Stomach (tissue), 9 donors: ENCODE data around the gene PJA2. TPM values are rescaled to one million over a fixed set of nuclear protein-coding genes. Genes with fewer than 3 reads are reported as not detected.

Source experiments
- DNase-seq, 2 donors: peaks; one replicate each; pipeline versions ENCODE4 v3.0.0 to v3.0.0-alpha.2; 2013 to 2019
- H3K27ac ChIP-seq, 5 donors: fragments of 200-600 bp in 4 of 5; sonication (generic) in 4 of 5; one replicate each; pipeline ENCODE4 v1.5.1; 2013 to 2019; ENCODE audit warnings: mild to moderate bottlenecking in 1 of 5, moderate library complexity in 1 of 5
- H3K27me3 ChIP-seq, 3 donors: fragments of 200-600 bp; sonication (generic); one replicate each; pipeline ENCODE4 v1.5.1; 2017 to 2019; ENCODE audit warnings: mixed run types in 1 of 3
- H3K36me3 ChIP-seq, 4 donors: fragments of 200-600 bp; sonication (generic); 1 replicate in 3 of 4; 2 replicates in 1 of 4; pipeline ENCODE4 v1.5.1; 2016 to 2019
- H3K4me1 ChIP-seq, 4 donors: fragments of 200-600 bp; sonication (generic); one replicate each; pipeline ENCODE4 v1.5.1; 2016 to 2019
- H3K4me3 ChIP-seq, 4 donors: fragments of 200-600 bp; sonication (generic) in 3 of 4; one replicate each; pipeline ENCODE4 v1.5.1; 2016 to 2019; ENCODE audit warnings: mild to moderate bottlenecking in 1 of 4
- H3K9me3 ChIP-seq, 4 donors: fragments of 200-600 bp; sonication (generic); one replicate each; pipeline ENCODE4 v1.5.1; 2016 to 2019
- CTCF ChIP-seq, 7 experiments: fragments of 450-650 bp in 4 of 7; fragments of 200-600 bp in 3 of 7; sonication (generic) in 3 of 7; IDR thresholded peaks; one replicate each; pipeline ENCODE4 v1.5.1; 2016 to 2019; ENCODE audit warnings: antibody characterized with exemption in 7 of 7, control low read depth in 2 of 7, mild to moderate bottlenecking in 1 of 7
- EP300 ChIP-seq: sonication (generic); formaldehyde crosslinking; IDR thresholded peaks from one replicate; pipeline ENCODE4 v1.6.1; 2017; ENCODE audit warnings: antibody characterized with exemption
- POLR2A ChIP-seq, 4 donors: fragments of 450-650 bp; IDR thresholded peaks; one replicate each; pipeline ENCODE4 v1.6.1; 2016; ENCODE audit warnings: antibody characterized with exemption in 4 of 4, control low read depth in 2 of 4, mild to moderate bottlenecking in 1 of 4, moderate library complexity in 1 of 4
- POLR2AphosphoS5 ChIP-seq, 3 donors: sonication (generic); formaldehyde crosslinking; IDR thresholded peaks; one replicate each; pipeline ENCODE4 v1.6.1; 2016; ENCODE audit warnings: antibody characterized with exemption in 3 of 3
- WGBS, 5 donors: extraction: QIAGEN DNeasy Blood & Tissue Kit in 3 of 5; methylation state at CpG; one replicate each; pipeline versions ENCODE4 v1.1.5 to v1.1.7; 2013 to 2018; 5-methylcytosine and 5-hydroxymethylcytosine counted together
- intact Hi-C: fragments of 100-400 bp; cut with DNase I; formaldehyde crosslinking; loops from one replicate; pipeline ENCODE4 v1.15.1; 2023; ENCODE audit warnings: low total_unique reads
- polyA plus RNA-seq, 3 donors: library from polyadenylated mRNA; stranded (reverse); fragments of 200-250 nt; gene quantifications; one replicate each; pipeline ENCODE4 v1.2.3, GENCODE V29; 2013
- total RNA-seq, 5 donors: library from RNA; depleted of rRNA; stranded (reverse); fragments of >200 nt; gene quantifications; one replicate each; pipeline versions ENCODE4 v1.1.0 to v1.2.3, GENCODE V29; 2014 to 2016
- donor health status: healthy with polysubstance abuse.
- donor health status: Bipolar disorder and iron deficiency.
- donor health status: healthy.

Gene PJA2
- total and polyA plus RNA-seq, 8 donors = 19.9 to 161 (median 34.6) TPM

- Histone ChIP-seq H3K9me3 (no peaks in the 10 kb centered on the region), H3K4me1 (no peaks in the 10 kb centered on the region), H3K27ac (no peak overlapping the region), H3K36me3 (no peaks in the 10 kb centered on the region), H3K27me3 (no peaks in the 10 kb centered on the region), H3K4me3 (no peak overlapping the region)
- TF ChIP-seq CTCF (IDR thresholded peaks at IDR 0.05) = no peak
- TF ChIP-seq EP300 = no peak
- TF ChIP-seq POLR2AphosphoS5 (IDR thresholded peaks at IDR 0.05) = no peak
- TF ChIP-seq POLR2A (IDR thresholded peaks at IDR 0.05) = no peak
- intact Hi-C loops = no loop called here
- WGBS, 5 donors = 79 to 88% (median 83%) methylated on average over 4 of the region's 4 CpGs
- DNase-seq = no peak
Measured at GRCh38 chr5:109316634-109317033, 93.1 kb downstream of the PJA2 start.

GRCh38 chr5:109315245-109315644 lies 94.5 kb downstream of the PJA2 start:
- TF ChIP-seq EP300 = no peak
- TF ChIP-seq CTCF (IDR thresholded peaks at IDR 0.05) = no peak
- TF ChIP-seq POLR2AphosphoS5 (IDR thresholded peaks at IDR 0.05) = no peak
- TF ChIP-seq POLR2A (IDR thresholded peaks at IDR 0.05) = no peak
- H3K4me1 ChIP-seq = no peaks in the 10 kb centered on the region
- no peaks in the 10 kb centered on the region for H3K36me3 ChIP-seq
- DNase-seq = no peak
- no peaks in the 10 kb centered on the region for H3K27me3 ChIP-seq
- no peak overlapping the region for H3K4me3 ChIP-seq
- no peaks in the 10 kb centered on the region for H3K9me3 ChIP-seq
- no peak overlapping the region for H3K27ac ChIP-seq
- 56 to 88% (median 68%) methylated on average over 1 of the region's 1 CpG for WGBS, 5 donors
- intact Hi-C loops = no loop called here

- Histone ChIP-seq H3K36me3 (no peaks in the 10 kb centered on the region), H3K27me3 (no peaks in the 10 kb centered on the region), H3K4me1 (no peaks in the 10 kb centered on the region), H3K4me3 (no peak overlapping the region), H3K27ac (no peak overlapping the region), H3K9me3 (no peaks in the 10 kb centered on the region)
- WGBS, 5 donors = 70 to 85% (median 74%) methylated on average over 2 of the region's 2 CpGs
- intact Hi-C loops = no loop called here
- no peak for DNase-seq
- no peak for TF ChIP-seq EP300
- TF ChIP-seq CTCF (IDR thresholded peaks at IDR 0.05) = no peak
- no peak for TF ChIP-seq POLR2A (IDR thresholded peaks at IDR 0.05)
- TF ChIP-seq POLR2AphosphoS5 (IDR thresholded peaks at IDR 0.05) = no peak
Measured at GRCh38 chr5:109313127-109313526, 96.6 kb downstream of the PJA2 start.

- H3K4me3 ChIP-seq = no peak overlapping the region
- H3K27ac ChIP-seq = no peak overlapping the region
- H3K36me3 ChIP-seq = no peaks in the 10 kb centered on the region
- H3K9me3 ChIP-seq = no peaks in the 10 kb centered on the region
- WGBS, 5 donors = 79 to 93% (median 86%) methylated on average over 2 of the region's 2 CpGs
- no peaks in the 10 kb centered on the region for H3K27me3 ChIP-seq
- no peak for DNase-seq
- H3K4me1 ChIP-seq = no peaks in the 10 kb centered on the region
- intact Hi-C loops = no loop called here
- TF ChIP-seq CTCF (IDR thresholded peaks at IDR 0.05) (no peak), POLR2AphosphoS5 (IDR thresholded peaks at IDR 0.05) (no peak), POLR2A (IDR thresholded peaks at IDR 0.05) (no peak), EP300 (no peak)
Measured at GRCh38 chr5:109312695-109313094, 97.1 kb downstream of the PJA2 start.
